H1 (cell line): ENCODE measurements around the gene CEACAM1. TPM values are rescaled to one million over a fixed set of nuclear protein-coding genes. Genes with fewer than 3 reads are reported as not detected.
A peak's percentile ranks its signal among the peaks of the same experiment; 100 is the strongest.

Source experiments
- CTCF ChIA-PET: fragments of 300-600 bp; sonication (Branson Sonifier 250); formaldehyde crosslinking; loops from one replicate; lab custom pipeline; 2021; ENCODE audit not compliant: partially characterized antibody; lab: Charles Lee
- POLR2A ChIA-PET: fragments of 300-600 bp; sonication (Branson Sonifier 250); formaldehyde crosslinking; loops from one replicate; lab custom pipeline; 2021; ENCODE audit warnings: inconsistent platforms; ENCODE audit not compliant: partially characterized antibody; lab: Charles Lee
- DNase-seq, 2 experiments: peaks; one replicate each; pipeline versions ENCODE4 v3.0.0 to v3.0.0-alpha.2; 2010 to 2022; ENCODE audit warnings: low spot score in 2 of 2, low read depth in 1 of 2, mixed read lengths in 1 of 2
- FAIRE-seq: peaks from 2 replicates; lab custom pipeline; 2011; peaks lifted over from hg19 to GRCh38; lab: Jason Lieb, UNC
- H2AFZ ChIP-seq: 2 replicates; pipeline ENCODE4 v1.8.1; 2012; ENCODE audit warnings: low read length, inconsistent platforms
- H2AK5ac ChIP-seq: 2 replicates; pipeline ENCODE4 v1.6.1; 2013; ENCODE audit warnings: low read depth, low read length
- H2BK120ac ChIP-seq: replicated peaks from 2 replicates; pipeline ENCODE3; 2013; ENCODE audit warnings: low read depth, low read length, inconsistent platforms
- H2BK12ac ChIP-seq: 2 replicates; pipeline ENCODE4 v1.6.1; 2013; ENCODE audit warnings: low read depth, low read length
- H2BK15ac ChIP-seq: 2 replicates; pipeline ENCODE4 v1.6.1; 2013; ENCODE audit warnings: low read length
- H2BK20ac ChIP-seq: 2 replicates; pipeline ENCODE4 v1.6.1; 2013; ENCODE audit warnings: low read length
- H2BK5ac ChIP-seq: 2 replicates; pipeline ENCODE4 v1.6.1; 2013; ENCODE audit warnings: low read depth, low read length
- H3K14ac ChIP-seq: 2 replicates; pipeline ENCODE4 v1.6.1; 2013; ENCODE audit warnings: inconsistent platforms; ENCODE audit not compliant: insufficient read length
- H3K18ac ChIP-seq: 2 replicates; pipeline ENCODE4 v1.6.1; 2013; ENCODE audit warnings: low read length; ENCODE audit errors: extremely low read depth
- H3K23ac ChIP-seq: 2 replicates; pipeline ENCODE4 v1.6.1; 2013; ENCODE audit warnings: inconsistent platforms; ENCODE audit not compliant: insufficient read length
- H3K23me2 ChIP-seq: 2 replicates; pipeline ENCODE4 v1.6.1; 2013; ENCODE audit warnings: low read depth, low read length
- H3K27ac ChIP-seq: 2 replicates; pipeline ENCODE4 v1.6.1; 2011; ENCODE audit warnings: low read depth, low read length, inconsistent platforms
- H3K27me3 ChIP-seq, 4 experiments: replicated peaks in 1 of 4; 1 replicate in 1 of 4; 2 replicates in 3 of 4; pipeline versions ENCODE4 v1.6.1 to v1.8.1; 2011 to 2013; ENCODE audit warnings: low read length in 3 of 4, mild to moderate bottlenecking in 3 of 4, inconsistent platforms in 2 of 4, mixed read lengths in 2 of 4, moderate library complexity in 1 of 4; ENCODE audit not compliant: control insufficient read depth in 3 of 4, insufficient read depth in 3 of 4; ENCODE audit errors: extremely low read depth in 1 of 4
- H3K36me3 ChIP-seq, 4 experiments: 2 replicates each; pipeline versions ENCODE4 v1.6.1 to v1.8.1; 2011 to 2013; ENCODE audit warnings: mild to moderate bottlenecking in 4 of 4, low read length in 3 of 4, moderate library complexity in 2 of 4, control low read depth in 1 of 4, inconsistent platforms in 1 of 4; ENCODE audit not compliant: insufficient read depth in 4 of 4, control insufficient read depth in 2 of 4
- H3K4ac ChIP-seq: replicated peaks from 2 replicates; pipeline ENCODE3; 2013; ENCODE audit warnings: low read length, low read depth, mixed read lengths, inconsistent platforms; ENCODE audit not compliant: insufficient read length
- H3K4me1 ChIP-seq, 4 experiments: replicated peaks in 1 of 4; 1 replicate in 1 of 4; 2 replicates in 3 of 4; pipeline versions ENCODE4 v1.6.1 to v1.8.1; 2011 to 2013; ENCODE audit warnings: low read length in 3 of 4, inconsistent platforms in 2 of 4, mixed read lengths in 1 of 4; ENCODE audit not compliant: insufficient read depth in 4 of 4, control insufficient read depth in 3 of 4
- H3K4me2 ChIP-seq, 2 experiments: 2 replicates each; pipeline versions ENCODE4 v1.6.1 to v1.8.1; 2011 to 2013; ENCODE audit warnings: low read depth in 2 of 2, low read length in 2 of 2, control low read depth in 1 of 2, inconsistent platforms in 1 of 2, mild to moderate bottlenecking in 1 of 2; ENCODE audit not compliant: insufficient read depth in 1 of 2
- H3K4me3 ChIP-seq, 4 experiments: fragments of 200-600, 300-600 bp in 1 of 4; sonication (generic), shearing (Covaris generic), sonication (Bioruptor Twin) in 1 of 4; 2 replicates each; pipeline versions ENCODE4 v1.5.1 to v1.8.1; 2011 to 2016; ENCODE audit warnings: low read length in 4 of 4, low read depth in 3 of 4, control low read depth in 2 of 4, inconsistent platforms in 2 of 4, mild to moderate bottlenecking in 2 of 4, mixed read lengths in 1 of 4, moderate library complexity in 1 of 4; ENCODE audit not compliant: insufficient read depth in 2 of 4; ENCODE audit errors: extremely low read depth in 1 of 4
- H3K56ac ChIP-seq: replicated peaks from 2 replicates; pipeline ENCODE3; 2013; ENCODE audit warnings: low read depth, mild to moderate bottlenecking, mixed read lengths, low read length, inconsistent platforms; ENCODE audit not compliant: insufficient read length
- H3K79me1 ChIP-seq: 2 replicates; pipeline ENCODE4 v1.6.1; 2013; ENCODE audit warnings: low read depth, low read length, control low read depth
- H3K79me2 ChIP-seq, 2 experiments: 2 replicates each; pipeline versions ENCODE4 v1.6.1 to v1.8.1; 2012 to 2013; ENCODE audit warnings: low read length in 2 of 2, mild to moderate bottlenecking in 2 of 2, inconsistent platforms in 1 of 2; ENCODE audit not compliant: insufficient read depth in 2 of 2, control insufficient read depth in 1 of 2
- H3K9ac ChIP-seq, 4 experiments: replicated peaks in 1 of 4; 1 replicate in 1 of 4; 2 replicates in 3 of 4; pipeline versions ENCODE4 v1.6.1 to v1.8.1; 2011 to 2013; ENCODE audit warnings: low read depth in 3 of 4, low read length in 3 of 4, control low read depth in 2 of 4, mild to moderate bottlenecking in 2 of 4, moderate library complexity in 2 of 4, inconsistent platforms in 1 of 4; ENCODE audit errors: extremely low read depth in 1 of 4
- H3K9me3 ChIP-seq, 2 experiments: 2 replicates each; pipeline versions ENCODE4 v1.6.1 to v1.8.1; 2012 to 2013; ENCODE audit warnings: mild to moderate bottlenecking in 2 of 2, moderate library complexity in 2 of 2, control low read depth in 1 of 2, inconsistent platforms in 1 of 2, low read depth in 1 of 2, low read length in 1 of 2, mixed read lengths in 1 of 2; ENCODE audit not compliant: insufficient read depth in 2 of 2
- H4K20me1 ChIP-seq, 2 experiments: replicated peaks in 1 of 2; 2 replicates each; pipeline versions ENCODE3 to v1.8.1; 2011 to 2013; ENCODE audit warnings: inconsistent platforms in 2 of 2, low read length in 2 of 2, mild to moderate bottlenecking in 1 of 2; ENCODE audit not compliant: insufficient read depth in 2 of 2, control insufficient read depth in 1 of 2
- H4K5ac ChIP-seq: 2 replicates; pipeline ENCODE4 v1.6.1; 2013; ENCODE audit warnings: low read length, low read depth, mixed read lengths, inconsistent platforms; ENCODE audit not compliant: insufficient read length
- H4K8ac ChIP-seq: 2 replicates; pipeline ENCODE4 v1.8.0; 2013; ENCODE audit warnings: mild to moderate bottlenecking, moderate library complexity, low read length, inconsistent platforms; ENCODE audit not compliant: insufficient read depth; ENCODE audit errors: extremely low read depth
- H4K91ac ChIP-seq: replicated peaks from 2 replicates; pipeline ENCODE3; 2013; ENCODE audit warnings: low read length, mixed read lengths, inconsistent platforms; ENCODE audit not compliant: insufficient read length
- ATF3 ChIP-seq: IDR thresholded peaks from 2 replicates; pipeline ENCODE4 v1.6.1; 2011; ENCODE audit warnings: low read depth, mild to moderate bottlenecking, low read length; ENCODE audit not compliant: insufficient read depth
- CTCF ChIP-seq, 3 experiments: IDR thresholded peaks; 1 replicate in 2 of 3; 2 replicates in 1 of 3; pipeline versions ENCODE4 v1.5.1 to v1.6.1; 2011; ENCODE audit warnings: low read length in 3 of 3, mild to moderate bottlenecking in 3 of 3, inconsistent platforms in 2 of 3, low read depth in 1 of 3, moderate library complexity in 1 of 3; ENCODE audit not compliant: insufficient read depth in 1 of 3; ENCODE audit errors: control extremely low read depth in 1 of 3
- EP300 ChIP-seq, 2 experiments: IDR thresholded peaks; 1 replicate in 1 of 2; 2 replicates in 1 of 2; pipeline ENCODE4 v1.6.1; 2011 to 2012; ENCODE audit warnings: low read depth in 2 of 2, low read length in 2 of 2, mild to moderate bottlenecking in 2 of 2, borderline replicate concordance in 1 of 2, inconsistent platforms in 1 of 2, moderate library complexity in 1 of 2
- KDM5A ChIP-seq: fragments of 200-600 bp; IDR thresholded peaks from 2 replicates; pipeline ENCODE4 v1.7.1; 2012; ENCODE audit warnings: mild to moderate bottlenecking, low read length, inconsistent platforms, mixed read lengths
- MAX ChIP-seq: IDR thresholded peaks from 2 replicates; pipeline ENCODE4 v1.6.1; 2012; ENCODE audit warnings: inconsistent platforms
- SIX5 ChIP-seq: IDR thresholded peaks from 2 replicates; pipeline ENCODE4 v1.6.1; 2011; ENCODE audit warnings: mild to moderate bottlenecking, low read depth, low read length
- WGBS, 2 experiments: shearing (Covaris generic) in 1 of 2; methylation state at CpG; one replicate each; pipeline versions ENCODE4 v1.1.6 to v1.1.7; 2013 to 2015; ENCODE audit warnings: low lambda C conversion rate in 2 of 2, mixed read lengths in 2 of 2, inconsistent platforms in 1 of 2, low coverage in 1 of 2, missing lambda C conversion rate in 1 of 2; ENCODE audit not compliant: insufficient replicate concordance in 2 of 2, insufficient coverage in 1 of 2, insufficient read length in 1 of 2; ENCODE audit errors: extremely low coverage in 1 of 2, missing lambda C conversion rate in 1 of 2; 5-methylcytosine and 5-hydroxymethylcytosine counted together
- polyA plus RNA-seq, 7 experiments: library from polyadenylated mRNA; depleted of rRNA in 3 of 7; stranded (reverse) in 5 of 7; unstranded in 2 of 7; fragments of >200 nt in 5 of 7; fragments of 200-250 nt in 2 of 7; gene quantifications; 1 replicate in 5 of 7; 2 replicates in 1 of 7; 4 replicates in 1 of 7; pipeline versions ENCODE4 v1.2.1 to v1.2.3, GENCODE V29; 2011 to 2013; ENCODE audit warnings: missing spikeins in 2 of 7, mixed read lengths in 2 of 7
- total RNA-seq: library from RNA; stranded (reverse); fragmentation: NEBNext Ultra II Directional; extraction: Animal tissue kit (Norgen Biotek cat#: 25700); gene quantifications from 2 replicates; pipeline ENCODE4 v1.2.1, GENCODE V29; 2021

The CEACAM1 gene
- total and polyA plus RNA-seq, 2 of the 8 experiments (the other 6 are each of a cell fraction or from before 2014, with no cell fraction given): 1.8 to 3.6 TPM

- no peaks in the 10 kb centered on the region for H3K36me3 ChIP-seq
- no peak overlapping the region for H3K14ac ChIP-seq
- H2BK15ac ChIP-seq: peak overlapping the region; percentile 77; the same call in 1 of the 2 replicates
- H3K79me1 ChIP-seq: no peaks in the 10 kb centered on the region
- no peak overlapping the region for H3K9ac ChIP-seq
- H2BK20ac ChIP-seq: peak overlapping the region; percentile 98
- H3K4ac ChIP-seq: peak overlapping the region; percentile 94
- H3K23ac ChIP-seq: no peak overlapping the region
- POLR2A ChIA-PET: interaction anchor here (0.7 to 0.8 kb wide), 2 partner anchors 8 to 81 kb away, joined by 3 read pairs; no protein-coding TSS in a partner anchor
- peak overlapping the region; percentile 47 for H4K8ac ChIP-seq
- H3K27me3 ChIP-seq: no peaks in the 10 kb centered on the region
- H2BK12ac ChIP-seq: peak overlapping the region; percentile 97; the same call in 1 of the 2 replicates
- peak overlapping the region; percentile 99 for H4K91ac ChIP-seq
- no peaks in the 10 kb centered on the region for H3K79me2 ChIP-seq
- H4K20me1 ChIP-seq: no peaks in the 10 kb centered on the region
- H2AK5ac ChIP-seq: no peak overlapping the region
- H3K9me3 ChIP-seq: no peaks in the 10 kb centered on the region
- peak overlapping the region; percentile 78; the same call in 1 of the 2 replicates for H3K18ac ChIP-seq
- H4K5ac ChIP-seq: peak overlapping the region; percentile 64
- no peaks in the 10 kb centered on the region for H3K23me2 ChIP-seq
- H2AFZ ChIP-seq: no peak overlapping the region
- peaks cover 0 to 11% (median 7%) of the 10 kb centered on the region in 4 experiments; a peak in 5 of 7 replicates for H3K4me1 ChIP-seq
- no peak overlapping the region for H3K27ac ChIP-seq
- DNase-seq (peak; percentile 49 to 89), FAIRE-seq (peak; percentile 58)
- CTCF ChIA-PET: interaction anchor here (0.7 to 13.5 kb wide), 42 partner anchors 8 to 533 kb away, joined by 3 to 182 read pairs (median 9); partner anchors contain the start of gene CXCL17
- H3K4me3 ChIP-seq: no peak overlapping the region
- WGBS, 2 experiments: 78% methylated on average over 3 of the region's 3 CpGs; no CpG with 5 or more reads in 1 of the 2 experiments
- H2BK120ac ChIP-seq: peak overlapping the region; percentile 75
- H3K56ac ChIP-seq: peak overlapping the region; percentile 14
- no peak overlapping the region for H3K4me2 ChIP-seq
- peak overlapping the region; percentile 12; the same call in 1 of the 2 replicates for H2BK5ac ChIP-seq
- TF ChIP-seq KDM5A: no peak
- no peak for TF ChIP-seq SIX5
- TF ChIP-seq EP300 (IDR thresholded peaks at IDR 0.05; ENCODE audit: borderline replicate concordance in 1 of 2, low read depth in 2 of 2, low read length in 2 of 2): no peak
- TF ChIP-seq MAX: 0 out of 2 replicates have a peak, but pooled peaks have one; percentile 26
- peak; percentile 85 to 97 (median 96) for TF ChIP-seq CTCF (IDR thresholded peaks at IDR 0.05; ENCODE audit: control extremely low read depth in 1 of 3, insufficient read depth in 1 of 3, low read depth in 1 of 3, low read length in 3 of 3)
- no peak for TF ChIP-seq ATF3
Observed at GRCh38 chr19:42529248-42529764, 1.0 kb upstream of the CEACAM1 start.
